ENCODE data around the gene PSMA1. TPM values are rescaled to one million over a fixed set of nuclear protein-coding genes. Genes with fewer than 3 reads are reported as not detected.
A peak's percentile ranks its signal among the peaks of the same experiment; 100 is the strongest.

Gene PSMA1
- total RNA-seq, 2 donors from 2014 or later = 248 to 268 TPM

DNA sequence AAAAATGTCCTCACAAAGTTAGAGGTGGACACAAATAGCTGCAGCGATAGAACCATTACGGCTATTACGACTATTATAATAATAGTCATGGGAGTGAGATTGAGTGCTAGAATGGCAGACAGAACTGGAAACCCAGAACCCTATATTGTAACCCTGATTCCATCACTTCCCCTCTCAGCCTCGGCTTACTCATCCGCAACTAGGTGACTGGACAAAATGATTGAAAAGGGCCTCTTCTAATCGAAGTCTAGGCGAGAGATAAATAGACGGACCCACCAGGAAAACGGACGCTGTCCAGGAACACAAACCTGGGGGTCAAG, 629 bp downstream of the PSMA1 start:
- Mint-ChIP-seq H3K27ac (peak overlapping the region; percentile 99), H3K4me1 (ENCODE audit: low read depth) (peaks cover 36% of the 10 kb centered on the region), H3K9me3 (no peaks in the 10 kb centered on the region), H3K36me3 (ENCODE audit: insufficient read depth in 2 of 2) (peaks cover 11 to 30% of the 10 kb centered on the region in 2 donors), H3K4me3 (peak overlapping the region; percentile 94 to 100), H3K27me3 (ENCODE audit: low read depth) (no peaks in the 10 kb centered on the region)
- DNase-seq = peak; percentile 47
- ATAC-seq (replicated peaks in 1 of 2) = peak; percentile 52 to 62

DNA sequence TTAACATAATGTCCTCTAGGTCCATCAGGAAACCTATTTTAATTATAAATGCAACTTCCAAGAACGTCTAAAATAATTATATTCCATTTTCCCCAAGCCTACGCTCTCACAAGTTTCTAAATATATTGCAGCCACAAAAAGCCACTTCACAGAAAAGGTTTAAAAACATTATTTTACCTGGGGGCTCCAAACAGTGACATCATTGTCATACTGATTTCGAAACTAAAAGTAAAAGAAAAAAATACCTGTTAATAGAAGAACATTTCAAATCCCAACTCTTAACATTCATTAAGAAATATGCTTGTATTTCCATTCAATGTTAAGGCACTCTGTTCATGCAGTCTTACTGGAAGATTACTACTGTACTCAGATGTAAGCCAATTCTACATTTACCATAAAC, 1.4 kb downstream of the PSMA1 start:
- H3K4me3 Mint-ChIP-seq = peak overlapping the region; percentile 94 to 100
- H3K9me3 Mint-ChIP-seq = no peaks in the 10 kb centered on the region
- peaks cover 12 to 35% of the 10 kb centered on the region in 2 donors for H3K36me3 Mint-ChIP-seq (ENCODE audit: insufficient read depth in 2 of 2)
- H3K27me3 Mint-ChIP-seq (ENCODE audit: low read depth) = no peaks in the 10 kb centered on the region
- DNase-seq (no peak), ATAC-seq (replicated peaks in 1 of 2) (no peak)
- H3K4me1 Mint-ChIP-seq (ENCODE audit: low read depth) = peaks cover 40% of the 10 kb centered on the region
- H3K27ac Mint-ChIP-seq = peak overlapping the region; percentile 99

- Mint-ChIP-seq H3K27ac (no peak overlapping the region), H3K4me1 (ENCODE audit: low read depth) (peaks cover 24% of the 10 kb centered on the region), H3K36me3 (ENCODE audit: insufficient read depth in 2 of 2) (peaks cover 17 to 61% of the 10 kb centered on the region in 2 donors), H3K4me3 (no peak overlapping the region), H3K9me3 (no peaks in the 10 kb centered on the region), H3K27me3 (ENCODE audit: low read depth) (no peaks in the 10 kb centered on the region)
- ATAC-seq (replicated peaks in 1 of 2) (no peak), DNase-seq (no peak)
Observed at GRCh38 chr11:14513800-14514199, 6.4 kb downstream of the PSMA1 start.

- H3K9me3 Mint-ChIP-seq = no peaks in the 10 kb centered on the region
- H3K27me3 Mint-ChIP-seq (ENCODE audit: low read depth) = no peaks in the 10 kb centered on the region
- DNase-seq (no peak), ATAC-seq (replicated peaks in 1 of 2) (peak in 1 of 2 donors; percentile 23)
- H3K4me1 Mint-ChIP-seq (ENCODE audit: low read depth) = no peaks in the 10 kb centered on the region
- H3K36me3 Mint-ChIP-seq (ENCODE audit: insufficient read depth in 2 of 2) = peaks cover 18 to 40% of the 10 kb centered on the region in 2 donors
- H3K4me3 Mint-ChIP-seq = no peak overlapping the region
- peak overlapping the region; percentile 97 for H3K27ac Mint-ChIP-seq
Observed at GRCh38 chr11:14506532-14506931, 13.7 kb downstream of the PSMA1 start.

GRCh38 chr11:14503023-14503422, 17.2 kb downstream of the PSMA1 start:
- Mint-ChIP-seq H3K4me1 (ENCODE audit: low read depth) (peaks cover 18% of the 10 kb centered on the region), H3K27me3 (ENCODE audit: low read depth) (no peaks in the 10 kb centered on the region), H3K4me3 (no peak overlapping the region), H3K36me3 (ENCODE audit: insufficient read depth in 2 of 2) (peaks cover 5 to 21% of the 10 kb centered on the region in 2 donors), H3K27ac (peak overlapping the region; percentile 50), H3K9me3 (no peaks in the 10 kb centered on the region)
- ATAC-seq (replicated peaks in 1 of 2) = no peak
- no peak for DNase-seq

DNA sequence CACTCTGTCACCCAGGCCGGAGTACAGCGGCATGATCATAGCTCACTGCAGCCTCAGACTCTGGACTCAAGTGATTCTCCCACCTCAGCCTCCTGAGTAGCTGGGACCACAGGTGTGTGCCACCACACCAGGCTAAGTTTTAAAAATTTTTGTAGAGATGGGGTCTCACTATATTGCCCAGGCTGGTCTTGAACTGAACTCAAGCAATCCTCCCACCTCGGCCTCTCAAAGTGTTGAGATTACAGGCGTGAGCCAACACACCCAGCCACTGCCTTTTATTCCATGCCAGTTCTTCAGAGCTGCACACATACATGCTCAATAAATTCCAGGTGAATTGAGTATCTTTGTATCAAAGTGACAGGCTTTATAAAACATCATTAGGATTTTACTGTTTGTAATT, 18.1 kb downstream of the PSMA1 start:
- Mint-ChIP-seq H3K27ac (peak overlapping the region; percentile 83), H3K36me3 (ENCODE audit: insufficient read depth in 2 of 2) (peaks cover 13 to 22% of the 10 kb centered on the region in 2 donors), H3K9me3 (no peaks in the 10 kb centered on the region), H3K4me1 (ENCODE audit: low read depth) (peaks cover 28% of the 10 kb centered on the region), H3K27me3 (ENCODE audit: low read depth) (no peaks in the 10 kb centered on the region), H3K4me3 (no peak overlapping the region)
- no peak for DNase-seq
- ATAC-seq (replicated peaks in 1 of 2) = no peak

DNA sequence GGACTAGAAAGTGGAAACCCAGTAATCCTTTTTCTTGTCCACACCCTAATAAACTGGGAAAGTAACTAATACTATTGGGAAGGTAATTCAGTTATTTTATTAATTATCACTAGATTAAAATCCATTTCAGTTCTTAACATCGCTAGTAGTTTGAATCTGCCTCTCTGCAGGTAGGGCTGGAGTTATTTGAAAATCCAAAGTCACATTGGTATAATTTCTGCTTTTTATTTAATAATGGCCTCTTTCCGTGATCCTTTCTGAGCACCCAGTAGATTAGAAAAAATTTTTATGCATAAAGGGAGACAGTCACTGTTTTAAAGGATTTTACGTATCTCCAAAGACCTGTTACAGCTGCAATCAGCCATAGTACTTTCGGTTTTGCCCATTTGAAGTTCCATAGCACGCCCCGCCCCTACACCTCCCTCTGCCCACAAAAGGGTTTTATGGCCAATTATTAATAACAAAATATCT, 20.0 kb downstream of the PSMA1 start:
- Mint-ChIP-seq H3K27ac (peak overlapping the region; percentile 99), H3K36me3 (ENCODE audit: insufficient read depth in 2 of 2) (peaks cover 14 to 22% of the 10 kb centered on the region in 2 donors), H3K4me1 (ENCODE audit: low read depth) (peaks cover 43% of the 10 kb centered on the region), H3K9me3 (no peaks in the 10 kb centered on the region), H3K27me3 (ENCODE audit: low read depth) (no peaks in the 10 kb centered on the region), H3K4me3 (peak overlapping the region; percentile 95 to 100)
- ATAC-seq (replicated peaks in 1 of 2) (peak; percentile 26 to 39), DNase-seq (peak; percentile 29)

DNA sequence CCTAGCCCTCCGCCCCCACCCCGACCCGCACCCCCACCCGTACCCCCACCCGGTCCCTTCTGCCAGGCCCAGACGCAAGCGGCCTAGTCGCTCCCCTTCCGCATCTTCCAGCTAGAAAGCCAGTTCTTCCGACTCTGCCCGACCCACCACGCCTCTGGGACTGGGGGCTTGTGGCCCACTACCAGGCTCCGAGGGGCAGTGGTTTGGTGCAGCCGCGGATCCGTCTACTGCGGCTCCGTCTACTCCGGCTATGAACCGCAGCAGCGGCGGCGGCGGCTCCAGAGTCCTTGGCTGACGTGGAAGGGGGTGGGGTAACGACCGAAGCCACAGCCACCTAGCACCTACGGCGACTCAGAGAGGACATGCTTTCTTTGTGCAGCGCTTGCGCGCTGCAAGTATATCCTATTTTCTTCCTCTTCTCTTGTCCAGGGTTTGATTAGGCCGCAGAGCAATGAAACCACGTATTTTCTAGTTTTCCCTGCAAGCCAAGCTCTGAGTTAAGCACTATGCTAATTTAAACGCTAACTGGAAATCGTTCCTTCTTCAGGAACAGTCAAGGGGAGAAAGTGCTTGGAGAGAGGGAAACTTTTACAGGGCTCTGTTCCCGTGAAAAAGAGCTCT, 20.5 kb downstream of the PSMA1 start, which contains the start of gene COPB1:
COPB1 (minus strand) TSS at position 252 of the 621 bp plus-strand sequence. CDS start 883 bp downstream, outside the sequence.
- ATAC-seq (replicated peaks in 1 of 2) (peak; percentile 98), DNase-seq (peak; percentile 94)
- peaks cover 49% of the 10 kb centered on the region for H3K4me1 Mint-ChIP-seq (ENCODE audit: low read depth)
- no peaks in the 10 kb centered on the region for H3K27me3 Mint-ChIP-seq (ENCODE audit: low read depth)
- peaks cover 14 to 26% of the 10 kb centered on the region in 2 donors for H3K36me3 Mint-ChIP-seq (ENCODE audit: insufficient read depth in 2 of 2)
- peak within 1 kb of the TSS; percentile 99 for H3K27ac Mint-ChIP-seq
- H3K9me3 Mint-ChIP-seq = no peaks in the 10 kb centered on the region
- H3K4me3 Mint-ChIP-seq = peak within 1 kb of the TSS; percentile 95 to 100

- Mint-ChIP-seq H3K27me3 (ENCODE audit: low read depth) (no peaks in the 10 kb centered on the region), H3K36me3 (ENCODE audit: insufficient read depth in 2 of 2) (peaks cover 14 to 29% of the 10 kb centered on the region in 2 donors), H3K27ac (peak overlapping the region; percentile 81), H3K4me3 (peak overlapping the region; percentile 95 to 100), H3K4me1 (ENCODE audit: low read depth) (peaks cover 54% of the 10 kb centered on the region), H3K9me3 (no peaks in the 10 kb centered on the region)
- ATAC-seq (replicated peaks in 1 of 2) = peak; percentile 45 to 52
- DNase-seq = peak; percentile 44 to 49
Observed at GRCh38 chr11:14499178-14499559, 21.0 kb downstream of the PSMA1 start.

DNA sequence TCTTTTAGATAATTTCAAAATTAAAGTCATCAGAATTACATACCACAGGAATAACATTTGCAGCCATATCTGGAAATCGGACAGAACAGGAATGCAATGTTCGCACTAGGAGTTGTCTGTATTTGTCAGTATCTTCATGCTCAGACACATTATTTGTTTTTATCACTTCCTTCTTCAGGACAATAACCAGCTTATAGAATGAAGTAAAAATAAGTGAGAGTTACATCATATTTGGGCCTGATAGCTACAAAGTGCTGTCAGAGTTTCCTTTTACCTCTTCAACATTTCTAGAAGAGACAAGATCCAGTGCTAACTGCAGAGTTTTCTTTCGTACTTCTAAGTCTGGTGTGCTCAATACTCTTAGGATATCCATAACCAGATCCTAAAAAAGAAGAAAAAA, 39.5 kb downstream of the PSMA1 start:
- Mint-ChIP-seq H3K27me3 (ENCODE audit: low read depth) (no peaks in the 10 kb centered on the region), H3K4me1 (ENCODE audit: low read depth) (peaks cover 22% of the 10 kb centered on the region), H3K36me3 (ENCODE audit: insufficient read depth in 2 of 2) (peaks cover 5 to 44% of the 10 kb centered on the region in 2 donors), H3K4me3 (peak overlapping the region in 1 of 2 donors; percentile 36), H3K27ac (peak overlapping the region; percentile 95), H3K9me3 (no peaks in the 10 kb centered on the region)
- DNase-seq (no peak), ATAC-seq (replicated peaks in 1 of 2) (peak; percentile 31 to 35)

DNA sequence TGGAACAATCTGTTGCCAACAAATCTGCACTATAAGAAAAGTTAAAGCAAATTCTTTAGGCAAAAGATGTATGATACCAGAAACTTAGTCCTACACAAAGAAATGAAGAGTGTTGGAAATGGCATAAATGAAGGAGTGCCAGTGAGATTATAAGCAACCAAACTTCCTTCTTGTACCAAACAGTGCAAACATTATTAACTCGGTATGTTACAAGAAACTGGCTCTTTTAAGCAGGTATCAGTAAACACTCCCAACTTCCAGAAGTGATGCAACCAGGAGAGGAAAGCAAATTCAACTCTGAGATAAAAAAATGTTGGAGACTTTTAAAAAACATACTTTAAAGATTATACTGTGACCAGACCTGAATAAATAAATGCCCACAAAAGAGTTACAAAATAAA, 49.1 kb downstream of the PSMA1 start:
- Mint-ChIP-seq H3K27me3 (ENCODE audit: low read depth) (no peaks in the 10 kb centered on the region), H3K9me3 (no peaks in the 10 kb centered on the region), H3K27ac (peak overlapping the region; percentile 71), H3K36me3 (ENCODE audit: insufficient read depth in 2 of 2) (peaks cover 18 to 55% of the 10 kb centered on the region in 2 donors), H3K4me1 (ENCODE audit: low read depth) (peaks cover 29% of the 10 kb centered on the region), H3K4me3 (no peak overlapping the region)
- ATAC-seq (replicated peaks in 1 of 2) = no peak
- no peak for DNase-seq

- H3K27me3 Mint-ChIP-seq (ENCODE audit: low read depth) = no peaks in the 10 kb centered on the region
- no peaks in the 10 kb centered on the region for H3K9me3 Mint-ChIP-seq
- no peak overlapping the region for H3K4me3 Mint-ChIP-seq
- peaks cover 5% of the 10 kb centered on the region for H3K4me1 Mint-ChIP-seq (ENCODE audit: low read depth)
- DNase-seq (no peak), ATAC-seq (replicated peaks in 1 of 2) (no peak)
- no peak overlapping the region for H3K27ac Mint-ChIP-seq
- peaks cover 9 to 34% of the 10 kb centered on the region in 2 donors for H3K36me3 Mint-ChIP-seq (ENCODE audit: insufficient read depth in 2 of 2)
Observed at GRCh38 chr11:14463623-14464022, 56.6 kb downstream of the PSMA1 start.

DNA sequence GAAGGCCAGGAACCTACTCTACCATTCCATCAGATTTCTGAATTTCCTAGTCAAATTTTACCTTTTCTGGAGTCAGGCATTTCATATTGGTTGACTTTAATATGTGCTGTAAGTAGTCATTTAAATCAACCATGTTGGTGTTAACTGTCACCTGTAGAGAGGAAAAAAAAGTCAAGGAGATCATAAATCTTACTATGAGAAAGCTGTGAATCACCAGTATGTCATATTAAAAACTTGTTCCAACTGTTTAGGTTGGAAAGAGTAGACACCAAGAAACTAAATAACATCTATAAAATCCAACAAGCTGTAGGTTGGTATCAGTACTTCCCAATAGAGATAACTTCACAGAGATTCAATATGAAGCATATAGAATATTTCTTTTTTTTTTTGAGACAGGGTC, 60.0 kb downstream of the PSMA1 start:
- Mint-ChIP-seq H3K27ac (no peak overlapping the region), H3K9me3 (no peaks in the 10 kb centered on the region), H3K36me3 (ENCODE audit: insufficient read depth in 2 of 2) (peaks cover 6 to 16% of the 10 kb centered on the region in 2 donors), H3K4me3 (no peak overlapping the region), H3K4me1 (ENCODE audit: low read depth) (no peaks in the 10 kb centered on the region), H3K27me3 (ENCODE audit: low read depth) (no peaks in the 10 kb centered on the region)
- ATAC-seq (replicated peaks in 1 of 2) (no peak), DNase-seq (no peak)

DNA sequence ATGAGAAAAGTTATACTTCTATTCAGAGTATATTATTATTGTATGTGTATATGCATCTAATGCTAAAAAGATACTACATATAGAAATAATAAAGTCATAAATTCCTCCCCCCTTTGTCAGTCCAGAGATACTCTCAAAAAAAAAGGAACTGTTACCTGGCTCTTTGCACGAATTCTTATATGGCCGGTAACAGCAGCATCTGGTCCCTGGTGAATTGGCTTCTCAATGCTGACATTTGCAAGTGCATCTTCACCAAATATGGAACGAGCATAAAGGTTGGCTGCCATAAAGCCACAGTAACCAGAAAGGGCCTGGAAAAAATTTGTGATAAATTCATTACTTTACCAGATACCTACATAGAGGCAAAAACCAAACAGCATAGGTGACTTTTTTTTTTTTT, 61.8 kb downstream of the PSMA1 start:
- peaks cover 3 to 16% of the 10 kb centered on the region in 2 donors for H3K36me3 Mint-ChIP-seq (ENCODE audit: insufficient read depth in 2 of 2)
- no peaks in the 10 kb centered on the region for H3K9me3 Mint-ChIP-seq
- no peaks in the 10 kb centered on the region for H3K27me3 Mint-ChIP-seq (ENCODE audit: low read depth)
- no peaks in the 10 kb centered on the region for H3K4me1 Mint-ChIP-seq (ENCODE audit: low read depth)
- H3K4me3 Mint-ChIP-seq = no peak overlapping the region
- no peak for ATAC-seq (replicated peaks in 1 of 2)
- no peak overlapping the region for H3K27ac Mint-ChIP-seq
- no peak for DNase-seq

All from activated T-cell treated with anti-CD3 and anti-CD28 coated beads, Interleukin-2, amount 50 U/mL, for 72 hours (primary cell).